ENCODE data around the gene AP4M1. TPM values are rescaled to one million over a fixed set of nuclear protein-coding genes. Genes with fewer than 3 reads are reported as not detected.

AP4M1 gene
- total RNA-seq, 3 donors from 2014 or later = 13.8 to 23.3 (median 18.7) TPM

GRCh38 chr7:100157334-100158228 lies 56.1 kb downstream of the AP4M1 start:
- H3K36me3 ChIP-seq = no peaks in the 10 kb centered on the region
- H3K9me3 ChIP-seq = no peaks in the 10 kb centered on the region
- TF ChIP-seq POLR2A (IDR thresholded peaks at IDR 0.05) (no peak), POLR2AphosphoS5 (IDR thresholded peaks at IDR 0.05) (no peak), CTCF (IDR thresholded peaks at IDR 0.05) (no peak)
- no peaks in the 10 kb centered on the region for H3K27me3 ChIP-seq
- H3K4me3 ChIP-seq = peak overlapping the region; percentile 85 to 99 (median 85)
- no peak for DNase-seq (ENCODE audit: low spot score in 2 of 2)
- peaks cover 6 to 12% of the 10 kb centered on the region in 2 donors for H3K4me1 ChIP-seq
- intact Hi-C loops (cut with DNase I; ENCODE audit: low total_unique reads) = no loop called here
- H3K27ac ChIP-seq = peak overlapping the region; percentile 76 to 86

Other genes with a start within 250 kb of the AP4M1 start
- gene OR2AE1, start 224.6 kb upstream of the AP4M1 start, total RNA-seq = under 1 TPM; 0.32 to 0.98 (median 0.88) TPM
- 10 to 100 TPM; 46.1 to 65.9 (median 57.7) TPM for gene TRIM4, start 182.1 kb upstream of the AP4M1 start, total RNA-seq
- gene GJC3, start 172.0 kb upstream of the AP4M1 start, total RNA-seq = 10 to 100 TPM in 1 of 3 donors, 1 to 10 TPM in 1, under 1 TPM in 1; 0.80 to 25.6 (median 6.6) TPM
- 1,000 to 10,000 TPM in 2 of 3 donors, 10 to 100 TPM in 1; 40.0 to 4,981 (median 3,161) TPM for gene AZGP1, start 125.6 kb upstream of the AP4M1 start, total RNA-seq
- gene ZKSCAN1, start 86.0 kb upstream of the AP4M1 start, total RNA-seq = 10 to 100 TPM; 30.6 to 65.1 (median 52.4) TPM
- 10 to 100 TPM; 12.8 to 21.8 (median 13.0) TPM for gene ZSCAN21, start 51.9 kb upstream of the AP4M1 start, total RNA-seq
- gene ZNF3, start 19.9 kb upstream of the AP4M1 start, total RNA-seq = 10 to 100 TPM; 19.4 to 43.6 (median 31.5) TPM
- 10 to 100 TPM; 40.8 to 73.4 (median 49.6) TPM for gene COPS6, start 12.7 kb upstream of the AP4M1 start, total RNA-seq
- gene MCM7, start 246 bp upstream of the AP4M1 start, total RNA-seq = 10 to 100 TPM; 46.9 to 51.7 (median 50.1) TPM
- 10 to 100 TPM; 31.5 to 35.0 (median 34.4) TPM for gene TAF6, start 17.7 kb downstream of the AP4M1 start, total RNA-seq
- gene CNPY4, start 18.0 kb downstream of the AP4M1 start, total RNA-seq = 10 to 100 TPM in 2 of 3 donors, 1 to 10 TPM in 1; 7.2 to 11.8 (median 11.3) TPM
- gene MBLAC1, start 25.3 kb downstream of the AP4M1 start, total RNA-seq = 1 to 10 TPM; 2.7 to 6.9 (median 4.5) TPM
- 100 to 1,000 TPM; 154 to 285 (median 207) TPM for gene LAMTOR4, start 47.3 kb downstream of the AP4M1 start, total RNA-seq
- gene TRAPPC14, start 57.1 kb downstream of the AP4M1 start, total RNA-seq = 10 to 100 TPM in 2 of 3 donors, 1 to 10 TPM in 1; 3.4 to 16.1 (median 12.6) TPM
- gene GAL3ST4, start 67.0 kb downstream of the AP4M1 start, total RNA-seq = 1 to 10 TPM in 2 of 3 donors, under 1 TPM in 1; 0.98 to 2.5 (median 1.9) TPM
- gene GPC2, start 75.7 kb downstream of the AP4M1 start, total RNA-seq = 1 to 10 TPM; 1.4 to 3.6 (median 3.4) TPM
- 1 to 10 TPM in 2 of 3 donors, under 1 TPM in 1; 0.80 to 3.3 (median 1.3) TPM for gene STAG3, start 76.3 kb downstream of the AP4M1 start, total RNA-seq
- gene PVRIG, start 118.3 kb downstream of the AP4M1 start, total RNA-seq = 1 to 10 TPM in 1 of 3 donors, under 1 TPM in 2; 0.32 to 1.2 (median 0.66) TPM
- not detected for gene SPDYE3, start 206.1 kb downstream of the AP4M1 start, total RNA-seq

Measured in breast epithelium (tissue), 4 donors.